Placental pericyte (primary cell): Measurements from ENCODE around the gene OR2T27. TPM values are rescaled to one million over a fixed set of nuclear protein-coding genes. Genes with fewer than 3 reads are reported as not detected.

Experiments used
- total RNA-seq: library from RNA; depleted of rRNA; stranded (reverse); fragments of >200 nt; gene quantifications from 2 replicates; pipeline ENCODE4 v1.2.3, GENCODE V29; 2012

Gene OR2T27, protein sequence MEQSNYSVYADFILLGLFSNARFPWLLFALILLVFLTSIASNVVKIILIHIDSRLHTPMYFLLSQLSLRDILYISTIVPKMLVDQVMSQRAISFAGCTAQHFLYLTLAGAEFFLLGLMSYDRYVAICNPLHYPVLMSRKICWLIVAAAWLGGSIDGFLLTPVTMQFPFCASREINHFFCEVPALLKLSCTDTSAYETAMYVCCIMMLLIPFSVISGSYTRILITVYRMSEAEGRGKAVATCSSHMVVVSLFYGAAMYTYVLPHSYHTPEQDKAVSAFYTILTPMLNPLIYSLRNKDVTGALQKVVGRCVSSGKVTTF
- total RNA-seq: not detected in 2 replicates

DNA sequence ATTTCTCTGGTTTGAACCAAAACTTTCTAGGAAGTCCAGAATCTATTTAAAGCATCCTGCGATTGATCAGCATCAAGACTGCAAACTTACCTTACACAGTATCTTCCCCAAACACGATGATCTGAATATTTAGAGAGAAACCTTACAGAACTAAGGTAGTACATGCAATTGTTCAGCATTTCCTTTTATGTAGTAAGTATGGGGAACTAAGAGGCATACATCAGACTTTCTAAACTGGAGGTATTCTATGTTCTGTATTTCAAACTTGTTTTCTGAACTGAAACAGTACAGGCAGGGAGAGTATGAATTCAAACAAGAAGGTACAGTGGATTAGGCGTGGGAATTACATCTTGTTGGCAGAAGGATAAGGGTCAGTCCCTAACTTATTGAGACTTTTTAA is at the start of gene OR2T27:
OR2T27 (minus strand) TSS at position 175 of the 400 bp plus-strand sequence. CDS start 4,644 bp downstream, outside the sequence.

DNA sequence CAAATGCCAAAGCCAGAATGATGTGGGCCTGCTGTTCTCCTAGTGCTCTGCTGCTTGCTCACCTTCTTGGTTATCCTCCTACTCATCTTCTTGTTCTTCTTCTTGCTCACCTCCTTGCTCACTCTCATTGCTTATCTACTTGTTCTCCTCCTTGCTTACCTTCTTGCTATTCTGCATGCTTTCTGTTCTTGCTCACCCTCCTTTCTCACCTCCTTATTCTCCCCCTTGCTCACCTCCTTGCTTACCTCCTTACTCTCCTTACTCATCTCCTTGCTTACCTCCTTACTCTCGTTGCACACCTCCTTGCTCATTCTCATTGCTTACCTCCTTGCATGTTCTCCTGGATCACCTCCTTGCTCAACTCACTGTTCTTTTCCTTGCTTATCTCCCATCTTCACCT is 47.4 kb upstream of the OR2T27 start, which contains the start of gene OR14I1:
OR14I1 (minus strand) TSS at position 53 of the 400 bp plus-strand sequence.

DNA sequence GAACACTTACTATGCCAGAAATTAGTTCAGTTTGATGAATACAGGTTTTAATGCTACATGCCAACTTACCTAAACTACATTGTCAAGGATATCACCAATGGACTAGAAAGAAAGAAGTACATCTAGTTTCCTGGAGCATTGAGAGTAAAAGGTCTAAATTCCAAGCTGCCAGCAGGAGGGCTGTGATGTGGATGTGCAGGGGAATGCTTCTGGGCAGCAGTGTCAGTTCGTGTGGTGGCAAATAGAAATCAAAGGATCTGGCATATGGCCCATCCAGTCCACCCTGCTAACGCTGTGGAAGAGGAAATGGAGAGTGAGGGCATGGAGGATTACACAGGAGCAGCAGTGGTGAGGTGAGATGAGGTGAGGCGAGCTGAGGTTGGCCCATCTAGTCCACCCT is 10.2 kb downstream of the OR2T27 start, which contains the start of gene OR2T35:
OR2T35 (minus strand) TSS at position 101 of the 400 bp plus-strand sequence. CDS start 6,020 bp downstream, outside the sequence.

DNA sequence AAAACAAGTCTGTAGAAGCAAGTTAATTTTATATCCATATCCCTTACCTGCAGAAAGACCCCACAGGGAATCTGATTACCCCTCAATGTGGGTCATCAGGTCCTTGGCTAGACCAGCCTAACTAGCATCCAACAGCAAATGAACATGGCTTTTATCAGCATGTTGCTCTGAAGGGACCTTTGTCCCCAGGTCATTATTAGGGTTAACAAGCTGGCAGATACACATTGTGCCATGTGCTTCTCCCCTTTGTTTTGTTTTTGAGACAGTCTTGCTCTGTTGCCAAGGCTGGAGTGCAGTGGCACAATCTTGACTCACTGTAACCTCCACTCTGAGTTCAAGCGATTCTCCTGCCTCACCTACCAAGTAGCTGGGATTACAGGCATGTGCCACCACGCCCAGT is 20.3 kb downstream of the OR2T27 start, which contains the start of gene OR2T11:
OR2T11 (minus strand) TSS at position 101 of the 400 bp plus-strand sequence. CDS start 7,963 bp downstream, outside the sequence.

Other genes with a start within 250 kb of the OR2T27 start
- gene OR2T2, start 209.9 kb downstream of the OR2T27 start, total RNA-seq: not detected in 2 replicates
- gene OR2T3, start 182.2 kb downstream of the OR2T27 start, total RNA-seq: not detected in 2 replicates
- gene OR2T5, start 166.9 kb downstream of the OR2T27 start, total RNA-seq: not detected in 2 replicates
- gene OR2G6, start 147.5 kb downstream of the OR2T27 start, total RNA-seq: under 0.01 TPM in 1 of 2 replicates, not detected in the other
- not detected in 2 replicates for gene OR2T29, start 92.8 kb downstream of the OR2T27 start, total RNA-seq
- gene OR2T34, start 80.8 kb downstream of the OR2T27 start, total RNA-seq: not detected in 2 replicates
- gene OR2T10, start 57.8 kb downstream of the OR2T27 start, total RNA-seq: under 0.01 TPM in 1 of 2 replicates, not detected in the other
- gene OR2T11, start 20.4 kb downstream of the OR2T27 start, total RNA-seq: not detected in 2 replicates
- not detected in 2 replicates for gene OR2T35, start 10.2 kb downstream of the OR2T27 start, total RNA-seq
- not detected in 2 replicates for gene OR14I1, start 47.2 kb upstream of the OR2T27 start, total RNA-seq
- 0.14 TPM in 1 of 2 replicates, not detected in the other for gene LYPD8, start 100.2 kb upstream of the OR2T27 start, total RNA-seq
- 29.3 and 42.7 TPM in 2 replicates for gene SH3BP5L, start 170.4 kb upstream of the OR2T27 start, total RNA-seq
- gene ZNF672, start 182.7 kb upstream of the OR2T27 start, total RNA-seq: 22.1 and 24.8 TPM in 2 replicates
- 9.6 and 21.2 TPM in 2 replicates for gene ZNF692, start 203.6 kb upstream of the OR2T27 start, total RNA-seq